Measurements from ENCODE around the gene MYADML2. TPM values are rescaled to one million over a fixed set of nuclear protein-coding genes. Genes with fewer than 3 reads are reported as not detected.

Gene MYADML2
- total RNA-seq, 4 donors from 2014 or later = 0.76 TPM; not detected in 3

DNA sequence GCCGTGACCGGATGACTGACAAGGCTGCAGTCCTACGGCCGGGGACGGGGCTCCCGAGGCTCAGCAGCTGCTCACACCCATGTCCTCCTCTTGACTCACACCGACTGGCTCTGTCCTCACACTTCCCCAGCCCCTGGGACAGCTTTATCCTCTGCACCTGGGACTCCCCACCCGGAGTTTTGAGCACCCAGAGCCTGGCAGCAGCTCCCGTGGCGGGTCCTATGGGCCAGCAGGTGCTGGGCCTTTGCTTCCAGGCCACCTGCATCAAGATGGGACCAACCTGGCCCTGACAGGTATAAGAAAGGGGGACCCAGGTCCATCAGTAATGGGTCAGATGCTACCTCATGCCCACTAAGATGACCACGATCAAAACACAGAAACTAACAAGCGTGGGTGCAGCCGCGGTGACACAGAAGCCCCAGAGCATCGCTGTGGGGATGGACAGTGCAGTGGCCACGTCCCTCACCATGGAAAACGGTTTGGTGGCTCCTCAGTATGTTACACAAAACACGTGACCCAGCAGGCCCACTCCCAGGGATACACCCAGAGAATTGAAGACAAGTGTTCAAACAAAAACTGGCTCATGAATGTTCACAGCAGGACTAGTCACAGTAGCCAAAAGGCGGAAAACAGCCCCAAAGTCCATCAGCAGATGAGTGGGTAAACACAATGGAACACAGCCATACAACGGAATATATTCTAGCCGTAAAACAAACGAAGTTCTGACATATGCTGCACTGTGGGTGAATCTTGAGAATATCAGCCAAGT lies 17.2 kb upstream of the MYADML2 start:
- no peak for DNase-seq
- Histone ChIP-seq H3K27me3 (peaks cover 0 to 24% of the 10 kb centered on the region in 2 donors), H3K36me3 (no peaks in the 10 kb centered on the region), H3K27ac (no peak overlapping the region), H3K4me3 (no peak overlapping the region), H3K4me1 (peaks cover 7 to 49% (median 34%) of the 10 kb centered on the region in 4 donors), H3K9me3 (no peaks in the 10 kb centered on the region)
- TF ChIP-seq, protein P1, sequence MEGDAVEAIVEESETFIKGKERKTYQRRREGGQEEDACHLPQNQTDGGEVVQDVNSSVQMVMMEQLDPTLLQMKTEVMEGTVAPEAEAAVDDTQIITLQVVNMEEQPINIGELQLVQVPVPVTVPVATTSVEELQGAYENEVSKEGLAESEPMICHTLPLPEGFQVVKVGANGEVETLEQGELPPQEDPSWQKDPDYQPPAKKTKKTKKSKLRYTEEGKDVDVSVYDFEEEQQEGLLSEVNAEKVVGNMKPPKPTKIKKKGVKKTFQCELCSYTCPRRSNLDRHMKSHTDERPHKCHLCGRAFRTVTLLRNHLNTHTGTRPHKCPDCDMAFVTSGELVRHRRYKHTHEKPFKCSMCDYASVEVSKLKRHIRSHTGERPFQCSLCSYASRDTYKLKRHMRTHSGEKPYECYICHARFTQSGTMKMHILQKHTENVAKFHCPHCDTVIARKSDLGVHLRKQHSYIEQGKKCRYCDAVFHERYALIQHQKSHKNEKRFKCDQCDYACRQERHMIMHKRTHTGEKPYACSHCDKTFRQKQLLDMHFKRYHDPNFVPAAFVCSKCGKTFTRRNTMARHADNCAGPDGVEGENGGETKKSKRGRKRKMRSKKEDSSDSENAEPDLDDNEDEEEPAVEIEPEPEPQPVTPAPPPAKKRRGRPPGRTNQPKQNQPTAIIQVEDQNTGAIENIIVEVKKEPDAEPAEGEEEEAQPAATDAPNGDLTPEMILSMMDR (IDR thresholded peaks at IDR 0.05) = no peak
- TF ChIP-seq POLR2A (IDR thresholded peaks at IDR 0.05) = no peak

DNA sequence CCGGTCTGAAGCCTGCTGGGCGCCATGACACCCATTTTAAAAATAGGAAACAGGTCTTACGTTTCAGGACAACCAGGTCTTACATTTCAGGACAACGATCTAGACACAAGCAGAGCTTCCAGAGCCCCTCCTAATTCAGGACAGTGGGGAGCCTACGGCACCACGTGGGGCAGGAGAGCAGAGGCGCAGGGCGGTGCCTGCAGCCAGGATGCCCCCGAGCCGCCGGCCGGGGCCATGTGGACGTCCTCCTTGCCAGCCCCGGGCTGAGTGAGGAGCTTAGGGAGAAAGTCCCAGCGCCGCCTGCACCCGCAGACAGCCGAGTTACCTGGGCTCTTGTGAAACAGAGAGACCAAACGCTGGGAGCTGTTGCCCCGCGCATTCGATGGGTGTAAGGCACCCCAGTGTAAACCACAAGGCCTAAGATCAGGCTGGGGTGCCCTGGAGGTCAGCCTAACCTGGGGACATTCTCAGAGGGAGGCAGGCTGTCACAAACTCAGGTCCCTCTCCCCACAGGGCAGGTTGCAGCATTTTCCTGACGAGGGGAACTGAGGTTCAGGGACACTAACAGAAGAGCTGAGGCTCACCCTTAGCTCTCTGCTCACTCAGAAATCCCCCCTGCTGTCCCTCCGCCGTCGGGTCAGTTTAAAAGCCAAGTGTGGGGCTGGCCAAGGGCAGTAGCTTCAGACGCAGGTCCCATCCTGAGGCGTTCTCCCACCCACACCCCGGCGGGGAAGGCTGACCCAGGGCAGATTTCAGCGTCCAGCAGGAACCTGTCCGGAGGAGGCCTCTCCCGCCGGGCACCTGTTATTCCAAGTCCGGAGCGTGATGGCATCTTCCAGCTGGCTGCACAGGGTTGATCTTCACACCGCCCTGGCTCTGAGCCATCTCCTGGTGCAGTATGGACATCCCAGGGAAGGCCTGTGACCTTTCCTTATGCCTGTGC lies 15.7 kb upstream of the MYADML2 start:
- Histone ChIP-seq H3K27me3 (peaks cover 0 to 29% of the 10 kb centered on the region in 2 donors), H3K27ac (no peak overlapping the region), H3K9me3 (no peaks in the 10 kb centered on the region), H3K4me1 (peaks cover 0 to 44% (median 28%) of the 10 kb centered on the region in 4 donors), H3K4me3 (no peak overlapping the region), H3K36me3 (no peaks in the 10 kb centered on the region)
- DNase-seq = no peak
- no peak for TF ChIP-seq POLR2A (IDR thresholded peaks at IDR 0.05)
- TF ChIP-seq, protein P1 (IDR thresholded peaks at IDR 0.05) = no peak

DNA sequence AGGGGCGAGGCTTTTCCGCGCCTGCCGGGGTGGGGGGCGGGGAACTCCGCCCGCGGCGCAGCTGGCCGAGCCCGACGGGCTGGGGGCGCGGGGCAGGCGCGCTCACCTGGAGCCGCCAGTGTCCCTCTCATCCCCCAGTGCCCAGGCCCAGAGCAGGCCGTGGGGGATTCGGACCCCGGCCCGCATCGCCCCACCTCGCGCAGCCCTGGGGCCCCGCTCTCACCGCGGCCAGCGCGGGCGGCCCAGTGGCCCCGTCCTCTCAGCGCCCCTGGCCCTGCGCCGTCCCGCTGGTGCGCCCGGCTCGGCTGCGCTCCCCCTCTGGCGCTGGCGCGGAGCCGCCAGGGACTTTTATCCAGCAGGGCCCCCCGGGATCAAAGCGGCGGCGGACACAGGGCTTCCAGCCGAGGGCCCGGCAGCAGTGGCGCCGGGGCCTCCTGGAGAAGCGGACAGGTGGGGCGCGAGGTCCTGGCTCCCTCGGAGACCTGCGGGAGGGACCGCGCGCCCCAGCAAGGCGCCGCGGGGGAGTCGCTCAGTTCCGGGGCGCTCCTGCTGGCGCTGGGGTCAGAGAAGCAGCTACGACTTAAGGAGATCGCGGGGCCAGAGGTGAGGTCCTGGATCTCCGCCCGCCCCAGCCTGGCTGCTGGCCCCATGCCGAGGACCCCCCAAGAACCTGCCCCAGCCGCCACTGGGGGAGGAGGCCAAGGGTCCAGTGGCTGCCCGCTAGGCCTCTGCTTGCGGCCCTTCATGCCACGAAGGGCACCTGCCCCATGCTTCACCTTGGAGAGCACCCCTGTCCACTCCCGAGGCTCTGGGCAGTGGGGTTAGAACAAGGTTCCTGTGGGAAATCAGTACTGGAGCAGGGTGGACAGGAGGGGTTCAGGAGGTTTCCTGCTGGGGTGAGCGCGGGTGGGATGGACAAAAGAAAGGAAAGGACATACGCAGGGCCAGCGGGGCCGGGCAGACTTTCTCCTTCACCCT lies 14.8 kb upstream of the MYADML2 start:
- H3K27me3 ChIP-seq = peaks cover 0 to 29% of the 10 kb centered on the region in 2 donors
- no peak overlapping the region for H3K27ac ChIP-seq
- peaks cover 0 to 35% (median 19%) of the 10 kb centered on the region in 4 donors for H3K4me1 ChIP-seq
- no peak for TF ChIP-seq POLR2A (IDR thresholded peaks at IDR 0.05)
- TF ChIP-seq, protein P1 (IDR thresholded peaks at IDR 0.05) = no peak
- H3K4me3 ChIP-seq = peak overlapping the region in 2 of 4 donors; percentile 31 to 63
- DNase-seq = no peak
- no peaks in the 10 kb centered on the region for H3K36me3 ChIP-seq
- H3K9me3 ChIP-seq = no peaks in the 10 kb centered on the region

DNA sequence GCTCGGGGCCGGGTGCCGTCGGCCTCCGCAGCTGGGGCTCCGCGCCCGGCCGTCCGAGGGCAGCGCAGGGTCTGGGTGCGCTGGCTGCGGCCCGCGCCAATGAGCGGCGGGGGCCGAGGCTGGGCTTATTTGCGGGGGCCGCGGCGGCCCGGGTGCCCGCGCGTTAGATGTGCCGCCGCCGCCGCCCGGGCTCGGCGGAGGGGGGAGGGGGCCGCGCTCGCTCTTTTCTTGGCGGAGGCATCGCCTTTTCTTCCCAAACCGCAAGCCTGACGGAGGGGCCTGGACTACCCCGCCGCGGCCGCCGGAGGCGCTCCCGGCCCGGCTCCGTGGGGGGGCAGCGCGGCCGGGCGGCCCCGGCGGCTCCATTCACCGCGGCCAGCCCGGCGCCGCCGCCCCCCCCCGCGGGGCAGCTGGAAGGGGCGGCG lies 14.1 kb upstream of the MYADML2 start, which contains the start of gene NOTUM:
NOTUM (minus strand) TSS at position 101 of the 425 bp plus-strand sequence. CDS start 278 bp downstream, outside the sequence.
- Histone ChIP-seq H3K27ac (peak within 1 kb of the TSS in 1 of 4 donors; percentile 52), H3K36me3 (no peaks in the 10 kb centered on the region), H3K9me3 (no peaks in the 10 kb centered on the region), H3K27me3 (peaks cover 0 to 29% of the 10 kb centered on the region in 2 donors), H3K4me3 (peak within 1 kb of the TSS; percentile 32 to 63 (median 53)), H3K4me1 (peaks cover 0 to 30% (median 15%) of the 10 kb centered on the region in 4 donors)
- DNase-seq = no peak
- TF ChIP-seq, protein P1 (IDR thresholded peaks at IDR 0.05) = peak in 2 of 6 experiments; percentile 11 to 19
- TF ChIP-seq POLR2A (IDR thresholded peaks at IDR 0.05) = no peak

All from Peyer's patch (tissue), 4 donors.